Raji (cell line): Measurements from ENCODE around the gene ANKRD1.

Source experiments
- POLR2A ChIP-seq: IDR thresholded peaks from 2 replicates; pipeline ENCODE4 v1.6.1; 2011; ENCODE audit warnings: low read depth, low read length, control low read depth; ENCODE audit not compliant: insufficient read depth

Gene ANKRD1

GRCh38 chr10:90944749-90945148 lies 23.9 kb upstream of the ANKRD1 start:
- no peak for TF ChIP-seq POLR2A

- no peak for TF ChIP-seq POLR2A
Observed at GRCh38 chr10:90939648-90940047, 18.8 kb upstream of the ANKRD1 start.

- TF ChIP-seq POLR2A, result no peak
Observed at GRCh38 chr10:90939116-90939515, 18.2 kb upstream of the ANKRD1 start.

- no peak for TF ChIP-seq POLR2A
Observed at GRCh38 chr10:90937645-90938258, 16.9 kb upstream of the ANKRD1 start.

- TF ChIP-seq POLR2A, result no peak
Observed at GRCh38 chr10:90936276-90936659, 15.4 kb upstream of the ANKRD1 start.

GRCh38 chr10:90935581-90936275 lies 14.8 kb upstream of the ANKRD1 start:
- TF ChIP-seq POLR2A, result no peak

- TF ChIP-seq POLR2A, result no peak
Observed at GRCh38 chr10:90930971-90931871, 10.3 kb upstream of the ANKRD1 start.

GRCh38 chr10:90930070-90930837 lies 9.4 kb upstream of the ANKRD1 start:
- TF ChIP-seq POLR2A, result no peak

- no peak for TF ChIP-seq POLR2A
Observed at GRCh38 chr10:90929179-90929578, 8.3 kb upstream of the ANKRD1 start.

GRCh38 chr10:90927293-90927692 lies 6.4 kb upstream of the ANKRD1 start:
- TF ChIP-seq POLR2A, result no peak

- TF ChIP-seq POLR2A, result no peak
Observed at GRCh38 chr10:90925079-90926029, 4.5 kb upstream of the ANKRD1 start.

GRCh38 chr10:90924552-90924951 lies 3.7 kb upstream of the ANKRD1 start:
- TF ChIP-seq POLR2A, result no peak

GRCh38 chr10:90923111-90923731 lies 2.3 kb upstream of the ANKRD1 start:
- no peak for TF ChIP-seq POLR2A

GRCh38 chr10:90921906-90922305 lies 1.0 kb upstream of the ANKRD1 start:
- TF ChIP-seq POLR2A, result no peak
